NCI-H187 (cell line): ENCODE measurements around the gene BBS9.

ENCODE experiments used
- DNase-seq, 2 experiments: peaks; one replicate each; lab custom pipeline; 2025; lab: John Stamatoyannopoulos, UW

The BBS9 gene

DNA sequence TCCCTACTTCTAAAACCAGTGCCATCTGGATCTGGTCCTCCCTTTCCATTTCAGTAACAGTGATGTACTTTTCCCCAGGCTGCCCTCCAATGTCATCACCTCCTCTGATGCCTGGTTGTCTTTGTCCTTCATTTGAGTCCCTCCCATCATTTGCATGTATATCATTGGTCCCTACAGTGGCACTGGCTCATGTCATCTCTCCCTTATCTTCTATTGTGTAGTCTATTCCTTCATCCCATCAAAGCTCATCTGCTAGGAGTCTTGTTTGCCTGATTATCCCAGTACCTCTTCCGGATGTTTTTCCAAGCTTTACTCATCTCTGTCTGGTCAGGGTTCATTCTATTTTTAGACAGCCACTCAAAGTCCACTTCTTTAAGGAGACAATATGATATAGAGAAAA is 483.1 kb downstream of the BBS9 start:
- no peak for DNase-seq

DNA sequence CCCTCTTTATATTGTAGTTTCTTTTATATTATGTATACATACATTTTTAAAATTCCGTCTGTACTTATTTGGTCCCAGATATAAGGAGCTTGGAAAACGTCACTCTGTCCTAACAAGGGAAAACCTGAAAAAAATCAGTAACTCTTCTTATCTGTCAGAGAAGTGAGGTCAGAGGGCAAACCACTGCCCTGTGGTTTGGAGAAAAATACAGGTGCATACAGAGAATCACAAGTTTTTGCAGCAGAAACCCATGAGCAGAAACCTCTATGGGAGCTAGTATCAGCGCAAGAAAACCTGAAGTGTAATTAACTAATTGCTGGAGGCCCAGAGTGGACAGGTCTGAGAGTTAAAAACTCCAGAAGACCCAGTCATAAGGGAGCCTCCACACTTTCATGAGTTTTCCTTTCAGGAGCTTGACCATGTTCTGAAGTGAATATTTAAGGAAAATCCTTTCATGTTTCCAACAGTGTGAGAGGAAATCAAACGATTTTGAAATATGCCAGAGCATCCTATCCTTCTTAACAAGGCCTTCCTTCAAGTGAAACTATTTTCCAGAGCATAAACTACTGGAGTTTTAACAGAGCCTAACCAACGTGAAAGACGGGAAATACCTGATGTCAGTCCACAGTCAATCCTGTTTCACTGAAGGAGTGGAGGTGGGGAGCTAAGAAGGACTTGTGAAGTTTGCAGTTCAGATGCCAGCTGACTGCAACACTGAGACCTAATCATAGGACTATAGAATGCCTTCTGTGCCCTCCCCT is 485.2 kb downstream of the BBS9 start:
- DNase-seq: no peak

DNA sequence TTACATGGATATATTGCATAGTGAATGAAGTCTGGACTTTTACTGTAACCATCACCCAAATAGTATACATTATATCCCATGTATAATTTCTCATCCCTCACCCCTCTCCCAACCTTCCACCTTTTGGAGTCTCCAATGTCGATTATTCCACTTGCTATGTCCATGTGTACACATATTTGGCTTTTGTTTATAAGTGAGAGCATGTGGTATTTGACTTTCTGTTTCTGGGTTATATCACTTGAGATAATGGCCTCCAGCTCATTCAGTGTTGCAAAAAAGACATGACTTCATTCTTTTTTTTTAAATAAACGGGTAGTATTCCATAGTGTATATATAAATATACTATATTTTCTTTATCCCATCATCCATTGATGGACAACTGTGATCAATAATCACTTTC is 487.4 kb downstream of the BBS9 start:
- no peak for DNase-seq

DNA sequence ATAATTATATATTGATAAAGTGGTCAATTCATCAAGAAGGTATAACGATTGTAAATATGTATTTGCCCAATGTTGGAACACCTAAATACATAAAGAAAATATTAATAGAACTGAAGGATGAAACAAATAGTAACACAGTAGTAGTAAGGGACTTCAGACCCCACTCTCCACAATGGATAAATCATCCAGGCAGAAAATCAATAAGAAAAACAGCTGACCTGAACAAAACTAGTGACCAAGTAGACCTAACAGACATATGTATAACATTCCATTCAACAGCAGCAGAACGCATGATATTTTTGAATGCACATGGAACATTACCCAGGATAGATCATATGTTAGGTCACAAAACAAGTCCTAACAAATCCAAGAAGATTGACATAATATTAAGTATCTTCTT is 489.9 kb downstream of the BBS9 start:
- no peak for DNase-seq

DNA sequence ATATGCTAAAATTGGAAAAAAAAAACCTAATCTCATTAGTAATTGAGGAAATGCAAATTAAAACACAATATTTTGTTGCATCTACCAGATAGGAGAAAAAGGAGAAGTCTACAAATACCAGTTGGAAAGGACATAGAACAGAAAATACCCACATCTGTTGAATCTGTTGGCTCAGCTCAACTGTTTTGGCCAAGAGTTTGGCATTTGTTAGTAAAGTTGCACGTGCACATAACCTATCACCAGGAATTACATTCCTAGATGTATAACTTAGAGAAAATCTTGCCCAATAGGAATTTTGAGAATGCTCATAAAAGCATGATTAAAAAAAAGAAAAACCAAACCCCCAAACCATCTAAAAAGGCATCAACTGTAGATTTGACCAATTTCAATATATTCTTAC is 493.9 kb downstream of the BBS9 start:
- DNase-seq: no peak

DNA sequence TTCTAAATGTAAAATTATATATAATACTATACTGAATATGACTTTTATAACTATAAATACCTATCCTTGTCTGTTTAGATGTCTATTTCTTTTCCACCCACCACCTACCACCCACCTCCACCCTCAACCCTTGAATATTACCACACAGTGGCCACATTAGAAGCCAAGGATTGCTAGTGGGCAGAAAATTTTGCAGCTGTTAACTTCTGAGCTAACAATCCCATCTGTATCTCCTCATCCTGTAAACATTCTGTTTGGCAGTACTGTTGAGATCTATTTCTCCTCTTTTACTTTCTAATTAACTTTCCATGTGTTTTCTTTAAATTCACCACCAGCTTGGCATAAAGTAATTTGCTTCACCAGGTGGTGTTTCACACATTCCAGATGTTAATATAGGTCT is 494.9 kb downstream of the BBS9 start:
- DNase-seq: no peak

DNA sequence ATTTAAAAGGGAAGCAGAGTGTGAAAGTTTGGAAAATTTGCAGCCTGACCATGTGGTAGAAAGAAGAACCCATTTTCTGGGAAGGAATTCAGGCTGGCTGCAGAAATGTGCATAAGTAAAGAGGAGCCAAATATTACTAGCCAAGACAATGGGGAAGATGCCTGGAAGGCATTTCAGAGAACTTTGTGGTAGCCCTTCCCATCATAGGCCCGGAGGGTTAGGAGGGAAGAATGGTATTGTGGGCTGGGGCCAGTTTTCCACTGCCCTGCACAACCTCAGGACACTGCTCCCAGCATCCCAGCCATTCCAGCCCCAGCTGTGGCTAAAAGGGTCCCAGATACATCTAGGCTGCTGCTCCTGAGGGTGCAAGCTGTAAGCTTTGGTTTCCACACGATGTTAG is 497.5 kb downstream of the BBS9 start:
- no peak for DNase-seq

DNA sequence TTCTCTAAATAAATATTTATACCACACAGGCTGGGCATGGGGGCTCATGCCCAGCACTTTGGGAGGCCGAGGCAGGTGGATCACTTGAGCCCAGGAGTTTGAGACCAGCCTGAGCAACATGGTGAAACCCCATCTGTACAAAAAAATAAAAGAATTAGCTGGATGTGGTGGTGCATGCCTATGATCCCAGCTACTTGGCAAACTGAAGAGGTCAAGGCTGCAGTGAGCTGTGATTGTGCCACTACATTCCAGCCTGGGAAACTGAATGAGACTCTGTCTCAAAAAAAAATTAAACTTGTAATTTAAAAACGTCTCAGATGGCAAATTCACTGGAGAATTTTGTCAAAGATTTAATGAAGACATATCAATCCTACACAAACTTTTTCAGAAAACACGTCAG is 498.4 kb downstream of the BBS9 start:
- DNase-seq: no peak

DNA sequence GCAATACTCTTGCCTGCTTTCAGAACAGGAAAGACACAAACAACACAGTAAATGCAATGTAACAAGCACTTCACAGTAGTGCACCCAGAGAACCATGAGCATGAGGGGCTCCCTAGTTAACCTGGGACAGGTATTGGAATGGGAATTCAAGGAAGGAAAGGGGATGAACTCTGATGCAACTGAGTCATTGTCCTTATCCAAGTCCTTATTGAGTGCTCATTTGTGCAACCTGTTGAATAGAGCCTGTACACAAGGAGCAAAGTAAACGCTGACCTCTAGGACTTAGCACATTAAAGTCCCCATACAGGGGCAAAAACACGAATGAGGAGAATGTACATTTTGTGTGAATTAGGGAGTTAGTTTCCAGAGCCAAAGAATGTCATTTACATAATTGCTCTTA is 499.5 kb downstream of the BBS9 start:
- no peak for DNase-seq

GRCh38 chr7:33630359-33630758 is 501.0 kb downstream of the BBS9 start:
- DNase-seq: no peak

- no peak for DNase-seq
Measured at GRCh38 chr7:33632322-33632721, 503.0 kb downstream of the BBS9 start.

GRCh38 chr7:33632840-33633525 is 503.6 kb downstream of the BBS9 start:
- DNase-seq: no peak

DNA sequence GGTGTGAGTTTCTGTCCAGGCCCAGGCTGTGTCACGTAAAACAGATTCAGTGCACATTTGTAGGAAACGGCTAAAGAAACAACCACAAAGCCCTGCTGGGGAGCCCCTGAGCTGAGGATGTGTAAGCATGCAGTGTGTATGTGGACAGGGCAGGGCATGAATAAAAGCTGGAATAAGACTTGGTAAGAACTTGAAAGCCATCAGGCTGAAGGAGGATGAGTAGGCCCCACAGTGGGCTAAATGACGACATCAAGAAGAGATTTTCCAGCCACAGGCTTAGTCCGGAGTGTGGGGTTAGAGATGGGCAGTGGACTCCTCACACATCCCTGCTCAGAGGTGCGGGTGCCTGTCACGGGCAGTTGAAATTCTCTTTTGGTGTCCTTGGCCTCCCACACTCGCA is 505.2 kb downstream of the BBS9 start:
- DNase-seq: no peak

GRCh38 chr7:33636359-33636758 is 507.0 kb downstream of the BBS9 start:
- no peak for DNase-seq

DNA sequence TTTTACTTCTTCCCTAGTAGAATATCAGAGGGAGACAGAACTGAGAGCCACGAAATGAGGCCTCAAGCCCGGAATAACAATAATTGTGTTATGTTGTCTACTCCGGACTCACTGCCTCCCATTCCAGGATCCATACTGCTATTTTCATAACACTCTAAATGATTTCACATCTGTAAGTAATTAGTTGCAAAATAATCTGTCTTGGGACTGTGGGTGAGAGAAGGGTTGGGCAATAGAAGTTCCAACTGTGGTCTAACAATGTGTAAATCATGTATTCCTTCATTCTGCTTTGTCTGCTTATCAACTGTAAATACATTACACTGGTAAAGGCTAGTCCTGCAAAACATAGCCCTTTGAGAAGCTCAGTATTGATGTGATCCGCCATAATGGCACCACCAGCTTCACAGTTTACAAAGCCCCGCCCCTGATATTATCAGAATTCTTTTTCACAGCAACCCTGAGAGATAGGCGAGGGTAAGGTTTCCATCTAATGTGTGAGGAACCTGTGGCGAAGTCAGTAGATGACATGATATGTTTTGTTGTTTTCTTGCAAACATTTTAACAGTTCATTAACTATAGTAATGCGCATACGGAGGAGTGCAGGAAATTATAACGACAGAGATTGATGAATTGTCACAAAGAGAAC is 510.3 kb downstream of the BBS9 start:
- DNase-seq: no peak

- no peak for DNase-seq
Measured at GRCh38 chr7:33640741-33641140, 511.4 kb downstream of the BBS9 start.

DNA sequence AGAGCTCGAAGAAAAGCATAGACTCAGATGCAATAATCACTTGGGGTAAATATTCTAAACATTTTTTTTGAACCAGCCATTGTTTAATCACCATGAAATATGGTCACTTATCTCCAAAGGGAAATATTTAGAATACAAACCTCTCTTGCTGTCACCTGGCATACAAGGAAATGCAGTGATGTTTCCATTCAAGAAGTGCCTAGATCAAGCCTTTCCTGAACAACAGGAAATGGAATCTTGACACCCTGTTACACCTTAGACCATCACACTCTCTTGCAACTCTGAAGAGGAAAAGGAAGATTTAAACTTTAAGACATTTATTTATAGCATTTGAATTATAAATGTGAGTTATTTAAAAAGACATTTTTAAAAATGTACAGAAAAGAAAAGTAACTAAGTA is 512.9 kb downstream of the BBS9 start:
- no peak for DNase-seq

DNA sequence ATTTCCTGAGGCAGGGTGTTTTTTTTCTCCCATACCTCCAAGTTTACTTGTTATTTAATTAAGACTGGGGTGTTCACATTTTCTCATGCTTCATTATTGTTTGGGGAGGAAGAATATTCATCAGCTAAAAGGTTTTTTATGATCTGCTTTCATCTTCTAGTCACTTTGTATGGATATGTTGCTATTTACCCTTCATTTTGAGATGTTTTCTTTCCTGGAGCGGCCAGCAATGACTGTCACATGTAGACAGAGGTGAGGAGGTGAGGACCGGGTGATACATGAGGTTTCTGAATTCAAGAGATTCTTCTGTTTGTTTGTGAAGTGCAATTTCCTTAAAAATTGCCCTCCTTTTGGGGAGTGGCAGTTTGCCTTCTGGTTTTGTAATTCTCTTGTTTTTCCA is 514.2 kb downstream of the BBS9 start:
- DNase-seq: no peak

- no peak for DNase-seq
Measured at GRCh38 chr7:33644489-33644888, 515.1 kb downstream of the BBS9 start.

GRCh38 chr7:33645104-33645503 is 515.7 kb downstream of the BBS9 start:
- DNase-seq: no peak

GRCh38 chr7:33646166-33646565 is 516.8 kb downstream of the BBS9 start:
- no peak for DNase-seq

GRCh38 chr7:33646891-33647391 is 517.6 kb downstream of the BBS9 start:
- no peak for DNase-seq
